Measurements from ENCODE around the gene ARFIP1. TPM values are rescaled to one million over a fixed set of nuclear protein-coding genes. Genes with fewer than 3 reads are reported as not detected.
"Not testable (repeated sequence)": the region's sequence is repeated elsewhere in the genome, so short reads cannot be mapped to it uniquely, and the experiment has no call there.

ARFIP1 gene
- total and polyA plus RNA-seq, 2 donors (not counting 1 experiment from before 2014, with no cell fraction given) = 11.1 to 23.5 TPM

- no peaks in the 10 kb centered on the region for H3K4me1 Mint-ChIP-seq
- no peak overlapping the region for H3K27ac ChIP-seq (ENCODE audit: low read length in 2 of 2)
- H3K27ac Mint-ChIP-seq = no peak overlapping the region
- 95% methylated on average over 9 of the region's 9 CpGs for WGBS (ENCODE audit: insufficient coverage)
- peaks cover 0 to 4% (median 0%) of the 10 kb centered on the region in 4 experiments for H3K27me3 ChIP-seq (replicated peaks in 1 of 4; ENCODE audit: control extremely low read depth in 1 of 4, control insufficient read depth in 3 of 4, insufficient read depth in 4 of 4, low read length in 3 of 4)
- no peak overlapping the region for H3K4me3 ChIP-seq (ENCODE audit: control extremely low read depth in 1 of 5, extremely low read depth in 1 of 5, insufficient read depth in 1 of 5, low read depth in 2 of 5, low read length in 4 of 5)
- ATAC-seq (ENCODE audit: low read depth) = no peak
- no peak for DNase-seq
- TF ChIP-seq EZH2 (IDR thresholded peaks at IDR 0.05; ENCODE audit: borderline replicate concordance, insufficient read depth, low read depth, low read length, poor library complexity, severe bottlenecking) = no peak
- no peak for TF ChIP-seq CTCF (IDR thresholded peaks at IDR 0.05)
- H4K20me1 ChIP-seq (ENCODE audit: control insufficient read depth, insufficient read depth, low read length, poor library complexity, severe bottlenecking) = no peaks in the 10 kb centered on the region
- H3K36me3 ChIP-seq (replicated peaks in 1 of 2; ENCODE audit: control extremely low read depth in 1 of 2, control insufficient read depth in 1 of 2, extremely low read depth in 1 of 2, insufficient read depth in 2 of 2, low read length in 1 of 2) = no peaks in the 10 kb centered on the region
- intact Hi-C loops (cut with micrococcal nuclease) = no loop called here
- H3K27me3 Mint-ChIP-seq = peaks cover 3% of the 10 kb centered on the region
- H3K4me2 ChIP-seq (replicated peaks; ENCODE audit: low read depth, low read length, poor library complexity, severe bottlenecking) = no peak overlapping the region
- no peak overlapping the region for H3K4me3 Mint-ChIP-seq
- ChIA-PET CTCF (no interaction called here), POLR2A (no interaction called here)
- H3K79me2 ChIP-seq (ENCODE audit: control insufficient read depth, insufficient read depth, low read length) = no peaks in the 10 kb centered on the region
- H3K9ac ChIP-seq (ENCODE audit: low read length) = no peak overlapping the region
- no peaks in the 10 kb centered on the region for H3K4me1 ChIP-seq (ENCODE audit: control insufficient read depth in 2 of 2, insufficient read depth in 2 of 2, low read length in 2 of 2)
- H3K9me3 Mint-ChIP-seq (ENCODE audit: insufficient read depth) = no peaks in the 10 kb centered on the region
- H2AFZ ChIP-seq (ENCODE audit: insufficient read depth, low read depth, low read length, poor library complexity, severe bottlenecking) = no peak overlapping the region
- H3K9me3 ChIP-seq (ENCODE audit: control extremely low read depth in 1 of 3, control insufficient read depth in 2 of 3, insufficient read depth in 1 of 3, low read length in 2 of 3) = peaks cover 0 to 19% (median 0%) of the 10 kb centered on the region in 3 donors
These were observed 31.1 kb upstream of the ARFIP1 start for GRCh38 chr4:152748619-152749018.

GRCh38 chr4:152763796-152764195 lies 16.0 kb upstream of the ARFIP1 start:
- peaks cover 0 to under 1% (median 0%) of the 10 kb centered on the region in 4 experiments for H3K27me3 ChIP-seq (replicated peaks in 1 of 4; ENCODE audit: control extremely low read depth in 1 of 4, control insufficient read depth in 3 of 4, insufficient read depth in 4 of 4, low read length in 3 of 4)
- POLR2A ChIA-PET = no interaction called here
- no peak overlapping the region for H3K27ac ChIP-seq (ENCODE audit: low read length in 2 of 2)
- no CpG with 5 or more reads among the region's 1 CpG for WGBS (ENCODE audit: insufficient coverage)
- ATAC-seq (ENCODE audit: low read depth) (no peak), DNase-seq (no peak)
- H4K20me1 ChIP-seq (ENCODE audit: control insufficient read depth, insufficient read depth, low read length, poor library complexity, severe bottlenecking) = no peaks in the 10 kb centered on the region
- H3K27ac Mint-ChIP-seq = no peak overlapping the region
- no peak for TF ChIP-seq EZH2 (IDR thresholded peaks at IDR 0.05; ENCODE audit: borderline replicate concordance, insufficient read depth, low read depth, low read length, poor library complexity, severe bottlenecking)
- no peak for TF ChIP-seq CTCF (IDR thresholded peaks at IDR 0.05)
- no peaks in the 10 kb centered on the region for H3K4me1 ChIP-seq (ENCODE audit: control insufficient read depth in 2 of 2, insufficient read depth in 2 of 2, low read length in 2 of 2)
- no peaks in the 10 kb centered on the region for H3K9me3 ChIP-seq (ENCODE audit: control extremely low read depth in 1 of 3, control insufficient read depth in 2 of 3, insufficient read depth in 1 of 3, low read length in 2 of 3)
- no peak overlapping the region for H3K9ac ChIP-seq (ENCODE audit: low read length)
- H2AFZ ChIP-seq (ENCODE audit: insufficient read depth, low read depth, low read length, poor library complexity, severe bottlenecking) = no peak overlapping the region
- no peaks in the 10 kb centered on the region for H3K4me1 Mint-ChIP-seq
- peaks cover 10% of the 10 kb centered on the region for H3K27me3 Mint-ChIP-seq
- H3K79me2 ChIP-seq (ENCODE audit: control insufficient read depth, insufficient read depth, low read length) = no peaks in the 10 kb centered on the region
- H3K4me3 ChIP-seq (ENCODE audit: control extremely low read depth in 1 of 5, extremely low read depth in 1 of 5, insufficient read depth in 1 of 5, low read depth in 2 of 5, low read length in 4 of 5) = no peak overlapping the region
- H3K9me3 Mint-ChIP-seq (ENCODE audit: insufficient read depth) = no peaks in the 10 kb centered on the region
- CTCF ChIA-PET = no interaction called here
- H3K4me3 Mint-ChIP-seq = no peak overlapping the region
- no peaks in the 10 kb centered on the region for H3K36me3 ChIP-seq (replicated peaks in 1 of 2; ENCODE audit: control extremely low read depth in 1 of 2, control insufficient read depth in 1 of 2, extremely low read depth in 1 of 2, insufficient read depth in 2 of 2, low read length in 1 of 2)
- H3K4me2 ChIP-seq (replicated peaks; ENCODE audit: low read depth, low read length, poor library complexity, severe bottlenecking) = no peak overlapping the region
- intact Hi-C loops (cut with micrococcal nuclease) = no loop called here

GRCh38 chr4:152765069-152765737 lies 14.6 kb upstream of the ARFIP1 start:
- H3K9ac ChIP-seq (ENCODE audit: low read length); H3K27ac ChIP-seq (ENCODE audit: low read length in 2 of 2); H3K4me1 ChIP-seq (ENCODE audit: control insufficient read depth in 2 of 2, insufficient read depth in 2 of 2, low read length in 2 of 2); DNase-seq; POLR2A ChIA-PET; H3K9me3 Mint-ChIP-seq (ENCODE audit: insufficient read depth); intact Hi-C loops (cut with micrococcal nuclease); ATAC-seq (ENCODE audit: low read depth); H3K9me3 ChIP-seq (ENCODE audit: control extremely low read depth in 1 of 3, control insufficient read depth in 2 of 3, insufficient read depth in 1 of 3, low read length in 2 of 3); H3K79me2 ChIP-seq (ENCODE audit: control insufficient read depth, insufficient read depth, low read length); H3K4me2 ChIP-seq (replicated peaks; ENCODE audit: low read depth, low read length, poor library complexity, severe bottlenecking); H3K27ac Mint-ChIP-seq; H3K27me3 Mint-ChIP-seq; CTCF ChIA-PET; H3K27me3 ChIP-seq (replicated peaks in 1 of 4; ENCODE audit: control extremely low read depth in 1 of 4, control insufficient read depth in 3 of 4, insufficient read depth in 4 of 4, low read length in 3 of 4); H3K4me1 Mint-ChIP-seq; H3K4me3 Mint-ChIP-seq; H2AFZ ChIP-seq (ENCODE audit: insufficient read depth, low read depth, low read length, poor library complexity, severe bottlenecking); H3K4me3 ChIP-seq (ENCODE audit: control extremely low read depth in 1 of 5, extremely low read depth in 1 of 5, insufficient read depth in 1 of 5, low read depth in 2 of 5, low read length in 4 of 5); H3K36me3 ChIP-seq (replicated peaks in 1 of 2; ENCODE audit: control extremely low read depth in 1 of 2, control insufficient read depth in 1 of 2, extremely low read depth in 1 of 2, insufficient read depth in 2 of 2, low read length in 1 of 2); H4K20me1 ChIP-seq (ENCODE audit: control insufficient read depth, insufficient read depth, low read length, poor library complexity, severe bottlenecking): not testable (repeated sequence)
- 87% methylated on average over 34 of the region's 54 CpGs for WGBS (ENCODE audit: insufficient coverage)
